Tibial nerve (tissue), 3 donors: ENCODE data around the gene TULP4.
"Not testable (repeated sequence)": the region's sequence is repeated elsewhere in the genome, so short reads cannot be mapped to it uniquely, and the experiment has no call there.

Experiments used
- CTCF ChIP-seq, 5 experiments: fragments of 200-600 bp in 3 of 5; fragments of 450-650 bp in 2 of 5; sonication (generic) in 3 of 5; IDR thresholded peaks; one replicate each; pipeline ENCODE4 v1.5.1; 2016 to 2019; ENCODE audit warnings: antibody characterized with exemption in 5 of 5, mild to moderate bottlenecking in 3 of 5, moderate library complexity in 2 of 5
- POLR2A ChIP-seq, 2 donors: fragments of 450-650 bp; IDR thresholded peaks; one replicate each; pipeline ENCODE4 v1.6.1; 2017; ENCODE audit warnings: antibody characterized with exemption in 2 of 2, mild to moderate bottlenecking in 2 of 2, moderate library complexity in 2 of 2

- TF ChIP-seq POLR2A, CTCF (IDR thresholded peaks at IDR 0.05): not testable (repeated sequence)
These were observed 11.7 kb upstream of the TULP4 start for GRCh38 chr6:158300306-158301143.
